HG03039 (cell line): ENCODE measurements around the gene MYO5B.

Source experiments
- ATAC-seq: cut with Tn5 transposase; IDR thresholded peaks from one replicate; pipeline ENCODE4 v1.9.1; 2021; ENCODE audit warnings: mild to moderate bottlenecking, moderate library complexity; ENCODE audit not compliant: unreplicated experiment

MYO5B gene

GRCh38 chr18:49933530-49934128 lies 261.3 kb downstream of the MYO5B start:
- ATAC-seq: no peak

- ATAC-seq: no peak
Measured at GRCh38 chr18:49931760-49932159, 263.2 kb downstream of the MYO5B start.

- ATAC-seq: no peak
Measured at GRCh38 chr18:49931179-49931578, 263.8 kb downstream of the MYO5B start.

- no peak for ATAC-seq
Measured at GRCh38 chr18:49926106-49926745, 268.7 kb downstream of the MYO5B start.

- ATAC-seq: no peak
Measured at GRCh38 chr18:49924293-49924983, 270.5 kb downstream of the MYO5B start.

GRCh38 chr18:49922228-49922627 lies 272.7 kb downstream of the MYO5B start:
- no peak for ATAC-seq

- no peak for ATAC-seq
Measured at GRCh38 chr18:49921318-49921985, 273.5 kb downstream of the MYO5B start.

- no peak for ATAC-seq
Measured at GRCh38 chr18:49920731-49921130, 274.2 kb downstream of the MYO5B start.

GRCh38 chr18:49917742-49918141 lies 277.2 kb downstream of the MYO5B start:
- ATAC-seq: no peak

GRCh38 chr18:49915352-49915751 lies 279.6 kb downstream of the MYO5B start:
- no peak for ATAC-seq

- no peak for ATAC-seq
Measured at GRCh38 chr18:49913221-49913620, 281.7 kb downstream of the MYO5B start.

GRCh38 chr18:49911427-49911826 lies 283.5 kb downstream of the MYO5B start:
- no peak for ATAC-seq

GRCh38 chr18:49910986-49911385 lies 284.0 kb downstream of the MYO5B start:
- no peak for ATAC-seq

- ATAC-seq: no peak
Measured at GRCh38 chr18:49910019-49910418, 284.9 kb downstream of the MYO5B start.

GRCh38 chr18:49907346-49907929 lies 287.5 kb downstream of the MYO5B start:
- ATAC-seq: no peak

GRCh38 chr18:49905771-49906170 lies 289.2 kb downstream of the MYO5B start:
- ATAC-seq: no peak

- ATAC-seq: no peak
Measured at GRCh38 chr18:49904871-49905555, 289.9 kb downstream of the MYO5B start.

- no peak for ATAC-seq
Measured at GRCh38 chr18:49901862-49902340, 293.0 kb downstream of the MYO5B start.

GRCh38 chr18:49899657-49900330 lies 295.2 kb downstream of the MYO5B start:
- ATAC-seq: no peak

- ATAC-seq: no peak
Measured at GRCh38 chr18:49898421-49898820, 296.5 kb downstream of the MYO5B start.
